ENCODE measurements around the gene B3GNT9.

The B3GNT9 gene

DNA sequence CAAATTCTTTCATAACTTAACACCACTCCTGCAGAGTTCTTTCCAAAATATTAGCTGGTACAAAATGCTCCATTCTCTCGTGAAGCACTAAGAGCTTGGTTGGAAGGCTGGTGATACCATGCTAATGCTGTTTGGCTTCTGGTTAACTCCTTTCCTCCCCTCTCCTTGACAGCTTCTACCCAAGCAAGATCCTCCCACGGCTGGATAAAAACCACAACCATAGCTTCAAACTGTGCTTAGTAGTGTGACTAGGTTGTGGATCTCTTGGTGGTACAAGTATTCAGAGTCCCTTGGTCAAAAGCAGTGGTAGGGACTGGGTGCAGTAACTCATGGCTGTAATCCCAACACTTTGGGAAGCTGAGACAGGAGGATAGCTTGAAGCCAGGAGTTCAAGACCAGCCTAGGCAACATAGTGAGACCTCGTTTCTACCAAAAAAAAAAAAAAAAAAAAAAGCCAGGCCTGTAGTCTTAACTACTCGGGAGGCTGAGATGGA is 38.8 kb downstream of the B3GNT9 start:
- H3K9ac ChIP-seq (ENCODE audit: low read length): no peak overlapping the region
- H3F3A ChIP-seq (ENCODE audit: insufficient read depth, low read length): no peaks in the 10 kb centered on the region
- TF ChIP-seq EZH2phosphoT487 (IDR thresholded peaks at IDR 0.05; ENCODE audit: low read length) (no peak), EZH2 (optimal IDR thresholded peaks at IDR 0.05; ENCODE audit: low read depth, low read length) (no peak)
- TF ChIP-seq, protein P1, sequence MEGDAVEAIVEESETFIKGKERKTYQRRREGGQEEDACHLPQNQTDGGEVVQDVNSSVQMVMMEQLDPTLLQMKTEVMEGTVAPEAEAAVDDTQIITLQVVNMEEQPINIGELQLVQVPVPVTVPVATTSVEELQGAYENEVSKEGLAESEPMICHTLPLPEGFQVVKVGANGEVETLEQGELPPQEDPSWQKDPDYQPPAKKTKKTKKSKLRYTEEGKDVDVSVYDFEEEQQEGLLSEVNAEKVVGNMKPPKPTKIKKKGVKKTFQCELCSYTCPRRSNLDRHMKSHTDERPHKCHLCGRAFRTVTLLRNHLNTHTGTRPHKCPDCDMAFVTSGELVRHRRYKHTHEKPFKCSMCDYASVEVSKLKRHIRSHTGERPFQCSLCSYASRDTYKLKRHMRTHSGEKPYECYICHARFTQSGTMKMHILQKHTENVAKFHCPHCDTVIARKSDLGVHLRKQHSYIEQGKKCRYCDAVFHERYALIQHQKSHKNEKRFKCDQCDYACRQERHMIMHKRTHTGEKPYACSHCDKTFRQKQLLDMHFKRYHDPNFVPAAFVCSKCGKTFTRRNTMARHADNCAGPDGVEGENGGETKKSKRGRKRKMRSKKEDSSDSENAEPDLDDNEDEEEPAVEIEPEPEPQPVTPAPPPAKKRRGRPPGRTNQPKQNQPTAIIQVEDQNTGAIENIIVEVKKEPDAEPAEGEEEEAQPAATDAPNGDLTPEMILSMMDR (IDR thresholded peaks at IDR 0.05; ENCODE audit: low read length): no peak
- H3K4me1 ChIP-seq (ENCODE audit: low read length): peaks cover 8% of the 10 kb centered on the region; the same call in 1 of the 2 replicates
- H3K79me2 ChIP-seq (ENCODE audit: low read length): peaks cover 67% of the 10 kb centered on the region
- H2AFZ ChIP-seq (ENCODE audit: low read length): no peak overlapping the region
- no peaks in the 10 kb centered on the region for H4K20me1 ChIP-seq (ENCODE audit: insufficient read depth, low read length)
- no peak for DNase-seq
- no peak overlapping the region for H3K4me2 ChIP-seq (ENCODE audit: low read depth, low read length)
- H3K4me3 ChIP-seq (ENCODE audit: low read length): no peak overlapping the region
- no peaks in the 10 kb centered on the region for H3K9me2 ChIP-seq (replicated peaks; ENCODE audit: insufficient read depth, low read length)
- no peak overlapping the region for H3K27ac ChIP-seq (ENCODE audit: low read length)
- no peaks in the 10 kb centered on the region for H3K27me3 ChIP-seq (replicated peaks; ENCODE audit: insufficient read depth, low read length)
- no peaks in the 10 kb centered on the region for H3K9me3 ChIP-seq (replicated peaks; ENCODE audit: insufficient read depth, low read length)
- no peaks in the 10 kb centered on the region for H3K36me3 ChIP-seq (replicated peaks; ENCODE audit: insufficient read depth, low read length)

DNA sequence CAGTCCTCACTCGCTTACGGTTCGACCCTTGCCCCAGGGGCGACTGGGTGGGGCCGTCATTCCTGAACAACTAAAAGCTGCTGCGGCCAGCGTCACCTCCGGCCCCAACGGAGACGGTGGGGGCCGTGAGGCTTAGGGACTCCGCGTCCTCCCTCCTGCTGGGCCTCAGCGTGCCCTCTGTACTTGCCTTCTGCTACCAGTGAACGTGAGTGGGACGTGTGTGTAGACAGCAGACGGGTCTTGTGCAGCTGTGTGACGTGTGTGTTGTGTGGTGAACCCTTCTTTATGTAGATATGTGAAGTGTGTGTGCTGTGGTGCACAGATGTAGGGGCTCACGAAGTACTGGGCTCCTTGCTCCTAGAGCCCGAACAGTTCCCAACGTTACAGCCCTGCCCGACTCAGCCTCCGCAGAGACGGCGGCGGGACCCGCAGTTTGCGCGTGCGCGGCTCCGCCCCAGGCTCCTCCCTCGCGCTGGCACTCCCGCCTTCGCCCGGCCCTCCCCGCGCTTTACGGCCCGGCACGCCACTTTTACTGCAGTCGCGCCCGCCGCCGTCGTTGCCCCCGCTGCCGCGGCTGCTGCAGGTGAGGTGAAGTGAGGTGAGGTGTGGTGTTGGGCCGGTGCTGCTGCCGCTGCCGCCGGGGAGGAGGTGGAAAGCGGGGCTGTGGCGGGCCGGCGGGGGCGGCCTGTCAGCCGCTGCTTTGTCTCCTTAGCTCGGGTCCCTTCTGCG is 41.2 kb downstream of the B3GNT9 start, which contains the start of gene PHAF1:
TSS of gene PHAF1 (plus strand) at position 535 of the 729 bp plus-strand sequence. CDS start 235 bp downstream, outside the sequence.
- Histone ChIP-seq H3K9ac (ENCODE audit: low read length) (peak within 1 kb of the TSS; percentile 80), H3K9me2 (replicated peaks; ENCODE audit: insufficient read depth, low read length) (no peaks in the 10 kb centered on the region), H3K27ac (ENCODE audit: low read length) (no peak within 1 kb of the TSS; the same call in 1 of the 2 replicates), H2AFZ (ENCODE audit: low read length) (peak within 1 kb of the TSS; percentile 100), H3K4me2 (ENCODE audit: low read depth, low read length) (peak within 1 kb of the TSS; percentile 100), H3K9me3 (replicated peaks; ENCODE audit: insufficient read depth, low read length) (no peaks in the 10 kb centered on the region), H3K4me3 (ENCODE audit: low read length) (peak within 1 kb of the TSS; percentile 96), H3K79me2 (ENCODE audit: low read length) (peaks cover 43% of the 10 kb centered on the region), H3F3A (ENCODE audit: insufficient read depth, low read length) (no peaks in the 10 kb centered on the region), H3K4me1 (ENCODE audit: low read length) (peaks cover 8% of the 10 kb centered on the region; the same call in 1 of the 2 replicates), H4K20me1 (ENCODE audit: insufficient read depth, low read length) (no peaks in the 10 kb centered on the region), H3K36me3 (replicated peaks; ENCODE audit: insufficient read depth, low read length) (no peaks in the 10 kb centered on the region), H3K27me3 (replicated peaks; ENCODE audit: insufficient read depth, low read length) (no peaks in the 10 kb centered on the region)
- no peak for TF ChIP-seq EZH2 (optimal IDR thresholded peaks at IDR 0.05; ENCODE audit: low read depth, low read length)
- TF ChIP-seq, protein P1 (IDR thresholded peaks at IDR 0.05; ENCODE audit: low read length): no peak
- no peak for TF ChIP-seq EZH2phosphoT487 (IDR thresholded peaks at IDR 0.05; ENCODE audit: low read length)
- peak; percentile 94 for DNase-seq

DNA sequence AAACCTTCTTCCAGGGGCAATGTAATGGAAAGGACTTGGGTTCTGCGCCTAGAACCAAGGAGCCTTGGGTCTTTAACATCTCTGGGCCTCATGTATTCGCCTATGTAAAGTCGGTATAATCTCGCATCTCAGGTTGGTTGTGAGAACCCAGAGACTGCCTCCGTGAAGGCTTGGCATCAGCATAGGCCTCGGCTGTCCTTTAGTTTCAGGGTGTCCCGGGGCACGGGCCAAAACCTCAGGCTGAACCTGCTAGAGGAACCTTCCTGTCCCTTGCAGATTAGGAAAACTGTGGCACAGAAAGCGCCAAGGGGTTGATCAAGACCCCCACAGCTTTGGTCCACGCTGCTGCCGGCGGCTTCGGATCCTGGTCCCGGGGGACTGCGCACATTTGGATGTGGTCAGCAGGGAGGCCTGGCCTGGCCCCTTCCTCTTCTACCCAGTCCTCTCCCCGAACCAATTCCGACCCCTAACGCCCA is 41.8 kb downstream of the B3GNT9 start:
- peaks cover 11% of the 10 kb centered on the region; the same call in 1 of the 2 replicates for H3K4me1 ChIP-seq (ENCODE audit: low read length)
- no peaks in the 10 kb centered on the region for H3K9me3 ChIP-seq (replicated peaks; ENCODE audit: insufficient read depth, low read length)
- DNase-seq: no peak
- H3K4me3 ChIP-seq (ENCODE audit: low read length): peak overlapping the region; percentile 96
- no peaks in the 10 kb centered on the region for H3K27me3 ChIP-seq (replicated peaks; ENCODE audit: insufficient read depth, low read length)
- no peaks in the 10 kb centered on the region for H3F3A ChIP-seq (ENCODE audit: insufficient read depth, low read length)
- H3K9ac ChIP-seq (ENCODE audit: low read length): peak overlapping the region; percentile 80; the same call in 1 of the 2 replicates
- TF ChIP-seq EZH2phosphoT487 (IDR thresholded peaks at IDR 0.05; ENCODE audit: low read length) (no peak), EZH2 (optimal IDR thresholded peaks at IDR 0.05; ENCODE audit: low read depth, low read length) (no peak)
- TF ChIP-seq, protein P1 (IDR thresholded peaks at IDR 0.05; ENCODE audit: low read length): no peak
- no peaks in the 10 kb centered on the region for H4K20me1 ChIP-seq (ENCODE audit: insufficient read depth, low read length)
- peak overlapping the region; percentile 100 for H3K4me2 ChIP-seq (ENCODE audit: low read depth, low read length)
- H2AFZ ChIP-seq (ENCODE audit: low read length): peak overlapping the region; percentile 100
- no peaks in the 10 kb centered on the region for H3K9me2 ChIP-seq (replicated peaks; ENCODE audit: insufficient read depth, low read length)
- peaks cover 38% of the 10 kb centered on the region for H3K79me2 ChIP-seq (ENCODE audit: low read length)
- no peaks in the 10 kb centered on the region for H3K36me3 ChIP-seq (replicated peaks; ENCODE audit: insufficient read depth, low read length)
- H3K27ac ChIP-seq (ENCODE audit: low read length): no peak overlapping the region
